Brain pericyte (primary cell): ENCODE results near the gene TTC21A.
"Not testable (repeated sequence)": the region's sequence is repeated elsewhere in the genome, so short reads cannot be mapped to it uniquely, and the experiment has no call there.

Experiments used
- DNase-seq: peaks from one replicate; pipeline ENCODE4 v3.0.0-alpha.2; 2012; ENCODE audit warnings: low read depth, low spot score

TTC21A gene, protein sequence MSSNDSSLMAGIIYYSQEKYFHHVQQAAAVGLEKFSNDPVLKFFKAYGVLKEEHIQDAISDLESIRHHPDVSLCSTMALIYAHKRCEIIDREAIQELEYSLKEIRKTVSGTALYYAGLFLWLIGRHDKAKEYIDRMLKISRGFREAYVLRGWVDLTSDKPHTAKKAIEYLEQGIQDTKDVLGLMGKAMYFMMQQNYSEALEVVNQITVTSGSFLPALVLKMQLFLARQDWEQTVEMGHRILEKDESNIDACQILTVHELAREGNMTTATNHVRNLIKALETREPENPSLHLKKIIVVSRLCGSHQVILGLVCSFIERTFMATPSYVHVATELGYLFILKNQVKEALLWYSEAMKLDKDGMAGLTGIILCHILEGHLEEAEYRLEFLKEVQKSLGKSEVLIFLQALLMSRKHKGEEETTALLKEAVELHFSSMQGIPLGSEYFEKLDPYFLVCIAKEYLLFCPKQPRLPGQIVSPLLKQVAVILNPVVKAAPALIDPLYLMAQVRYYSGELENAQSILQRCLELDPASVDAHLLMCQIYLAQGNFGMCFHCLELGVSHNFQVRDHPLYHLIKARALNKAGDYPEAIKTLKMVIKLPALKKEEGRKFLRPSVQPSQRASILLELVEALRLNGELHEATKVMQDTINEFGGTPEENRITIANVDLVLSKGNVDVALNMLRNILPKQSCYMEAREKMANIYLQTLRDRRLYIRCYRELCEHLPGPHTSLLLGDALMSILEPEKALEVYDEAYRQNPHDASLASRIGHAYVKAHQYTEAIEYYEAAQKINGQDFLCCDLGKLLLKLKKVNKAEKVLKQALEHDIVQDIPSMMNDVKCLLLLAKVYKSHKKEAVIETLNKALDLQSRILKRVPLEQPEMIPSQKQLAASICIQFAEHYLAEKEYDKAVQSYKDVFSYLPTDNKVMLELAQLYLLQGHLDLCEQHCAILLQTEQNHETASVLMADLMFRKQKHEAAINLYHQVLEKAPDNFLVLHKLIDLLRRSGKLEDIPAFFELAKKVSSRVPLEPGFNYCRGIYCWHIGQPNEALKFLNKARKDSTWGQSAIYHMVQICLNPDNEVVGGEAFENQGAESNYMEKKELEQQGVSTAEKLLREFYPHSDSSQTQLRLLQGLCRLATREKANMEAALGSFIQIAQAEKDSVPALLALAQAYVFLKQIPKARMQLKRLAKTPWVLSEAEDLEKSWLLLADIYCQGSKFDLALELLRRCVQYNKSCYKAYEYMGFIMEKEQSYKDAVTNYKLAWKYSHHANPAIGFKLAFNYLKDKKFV (N-terminal part only)

DNA sequence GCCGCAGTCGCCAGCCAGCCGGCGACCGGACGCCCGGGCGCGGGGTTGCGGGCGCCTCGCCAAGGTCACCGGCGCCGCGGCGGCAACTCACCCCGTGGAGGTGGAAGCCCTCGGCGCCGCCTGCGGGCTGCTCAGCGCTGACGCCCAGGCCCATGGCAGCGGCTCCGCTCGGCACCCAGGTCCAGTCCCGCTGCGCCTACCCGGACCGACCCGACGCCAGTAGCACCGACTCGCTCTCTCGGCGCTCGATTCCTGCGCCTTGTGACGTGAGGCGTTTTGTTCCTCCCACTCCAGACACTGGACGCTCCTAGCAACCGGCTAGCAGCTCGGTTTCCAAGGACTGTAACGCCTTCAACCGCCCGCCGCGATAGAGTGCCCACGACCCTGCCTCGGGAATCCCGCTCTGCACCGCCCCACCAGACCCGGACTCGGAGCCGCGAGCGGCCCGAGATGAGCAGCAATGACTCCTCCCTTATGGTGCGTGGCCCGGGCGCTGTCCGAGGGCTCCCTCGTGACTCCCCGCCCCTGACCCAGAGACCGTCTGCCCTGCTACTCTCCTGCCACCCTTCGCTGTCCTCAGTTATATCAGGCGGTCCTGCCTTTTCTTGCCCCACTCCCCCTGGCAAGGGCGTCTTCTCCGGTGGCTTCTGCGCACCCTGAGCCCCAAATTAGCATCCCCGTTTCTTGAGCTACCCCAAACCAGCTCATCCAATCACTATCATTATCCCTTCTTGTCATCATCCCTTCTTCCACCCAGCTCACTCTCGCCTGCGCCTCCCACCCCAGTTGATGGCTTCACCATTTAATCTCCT, at the start of gene TTC21A, which contains the start of gene GORASP1:
Gene TTC21A (plus strand): TSS at position 293 of the 812 bp plus-strand sequence. CDS start 158 bp downstream, at position 451.
Gene GORASP1 (minus strand): TSS at position 240 of the 812 bp plus-strand sequence. CDS start 86 bp downstream, at position 154.
- DNase-seq, result peak; percentile 54

DNA sequence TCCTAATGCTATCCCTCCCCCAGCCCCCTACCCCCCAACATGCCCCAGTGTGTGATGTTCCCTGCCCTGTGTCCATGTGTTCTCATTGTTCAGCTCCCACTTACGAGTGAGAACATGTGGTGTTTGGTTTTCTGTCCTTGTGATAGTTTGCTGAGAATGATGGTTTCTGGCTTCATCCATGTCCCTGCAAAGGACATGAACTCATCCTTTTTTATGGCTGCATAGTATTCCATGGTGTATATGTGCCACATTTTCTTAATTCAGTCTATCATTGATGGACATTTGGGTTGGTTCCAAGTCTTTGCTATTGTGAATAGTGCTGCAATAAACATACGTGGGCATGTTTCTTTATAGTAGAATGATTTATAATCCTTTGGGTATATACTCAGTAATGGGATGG, 46.3 kb upstream of the TTC21A start:
- not testable (repeated sequence) for DNase-seq

DNA sequence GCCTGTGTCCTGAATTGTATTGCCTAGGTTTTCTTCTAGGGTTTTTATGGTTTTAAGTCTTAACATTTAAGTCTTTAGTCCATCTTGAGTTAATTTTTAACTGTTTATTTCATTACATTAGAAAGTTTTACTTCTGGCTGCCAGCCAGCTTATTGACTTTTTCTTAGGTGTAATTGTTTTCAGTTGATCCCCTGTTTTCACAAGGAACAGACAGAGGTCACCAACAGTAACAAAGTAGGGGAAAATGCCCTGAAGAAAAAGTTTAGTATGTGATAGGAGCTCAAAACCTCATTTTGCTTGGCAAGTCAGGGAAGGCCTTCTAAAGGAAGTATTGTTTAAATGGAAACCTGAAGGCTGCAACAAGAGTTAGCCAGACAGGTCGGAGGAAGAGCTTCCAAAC, 45.3 kb upstream of the TTC21A start:
- DNase-seq, result no peak

DNA sequence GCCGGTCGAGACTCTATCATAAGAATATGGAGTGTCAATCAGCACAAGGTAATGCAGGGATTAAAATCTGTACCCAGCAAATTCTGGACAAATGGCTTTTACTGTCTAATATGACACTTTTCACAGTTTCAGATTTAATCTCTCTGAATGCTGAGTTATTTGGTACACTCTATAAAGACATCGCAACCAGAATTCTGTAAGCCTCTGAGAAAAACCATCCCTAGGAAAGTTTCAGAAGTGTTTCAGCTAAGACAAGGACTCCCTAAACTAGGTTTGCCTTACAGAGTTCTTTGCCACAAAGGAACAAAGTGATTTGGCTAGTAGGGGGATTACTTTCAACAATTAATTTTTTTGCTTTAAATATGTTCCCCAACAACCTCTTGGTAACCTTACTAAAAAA, 44.3 kb upstream of the TTC21A start:
- no peak for DNase-seq

DNA sequence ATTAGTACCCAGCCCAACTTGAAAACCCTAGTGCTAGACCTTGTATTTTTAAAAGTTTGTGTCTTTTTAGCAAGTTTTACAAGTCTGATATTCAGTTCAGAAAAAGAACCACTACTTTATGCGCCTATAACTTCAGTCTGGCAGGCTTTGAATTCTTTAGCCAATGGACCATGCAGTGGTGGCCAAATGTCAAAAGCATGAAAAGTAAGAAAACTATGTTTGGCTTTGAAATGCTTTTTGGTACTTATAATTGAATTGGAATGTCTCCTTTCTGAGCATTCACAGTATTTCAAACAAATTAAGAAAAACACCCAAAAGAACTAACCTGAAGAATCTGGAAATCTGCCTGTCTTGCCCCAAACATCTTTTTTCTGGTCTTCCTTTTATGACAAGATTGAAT, 42.8 kb upstream of the TTC21A start:
- no peak for DNase-seq

DNA sequence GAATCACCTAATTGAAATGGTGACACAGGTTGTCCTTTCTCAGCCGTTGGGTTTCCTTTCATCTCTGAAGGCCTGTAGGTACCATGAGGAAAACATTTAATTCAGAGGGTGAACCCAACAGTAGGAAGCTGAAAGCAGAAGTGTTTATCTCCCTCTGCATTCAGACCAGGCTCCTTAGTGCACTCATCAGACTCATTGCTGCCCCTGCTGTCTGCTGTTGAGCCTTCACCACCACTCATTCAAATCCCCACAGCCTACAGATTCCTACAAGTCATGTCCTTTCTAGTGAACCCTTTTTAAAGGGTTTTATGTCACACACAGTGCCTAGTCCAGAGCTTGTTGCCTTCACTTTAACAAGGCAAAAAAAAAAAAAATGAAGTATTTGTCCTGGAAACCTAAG, 42.3 kb upstream of the TTC21A start:
- no peak for DNase-seq

DNA sequence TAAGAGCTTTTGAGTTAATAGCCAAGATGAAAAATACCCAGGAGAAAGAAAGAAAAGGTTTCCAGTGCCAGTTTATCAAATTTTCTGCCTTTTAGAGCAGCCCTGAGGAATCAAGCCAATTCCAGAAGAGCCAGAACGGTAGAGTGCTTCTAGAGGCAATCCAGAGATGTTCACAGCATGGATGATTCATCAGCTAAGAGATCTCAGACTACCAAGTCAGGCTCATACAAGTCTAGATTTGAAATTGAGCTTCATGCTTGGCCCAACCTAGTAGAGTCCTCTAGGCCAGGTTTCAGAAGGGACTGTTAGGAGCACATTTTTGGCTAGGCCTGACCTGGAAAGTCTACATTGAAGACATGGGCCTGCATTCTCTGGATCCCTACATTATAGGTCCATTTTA, 40.2 kb upstream of the TTC21A start:
- DNase-seq, result no peak

DNA sequence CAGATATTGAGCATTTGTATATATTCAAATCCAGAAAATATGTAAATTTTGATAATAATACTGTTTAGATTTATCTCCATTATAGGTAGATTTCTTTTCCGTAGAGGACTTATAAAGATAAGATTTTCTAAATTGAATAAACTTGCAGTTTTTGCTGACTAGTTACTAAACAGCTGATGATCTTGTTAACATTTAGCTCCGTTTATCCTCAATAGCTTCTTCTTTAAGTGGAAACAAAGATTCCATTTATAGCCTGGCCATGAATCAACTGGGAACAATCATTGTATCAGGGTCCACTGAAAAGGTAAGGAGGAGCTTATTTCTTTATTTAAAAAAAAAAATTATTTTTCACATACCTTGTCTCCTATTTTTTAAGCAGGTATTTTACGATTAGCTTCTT, 38.9 kb upstream of the TTC21A start:
- no peak for DNase-seq

DNA sequence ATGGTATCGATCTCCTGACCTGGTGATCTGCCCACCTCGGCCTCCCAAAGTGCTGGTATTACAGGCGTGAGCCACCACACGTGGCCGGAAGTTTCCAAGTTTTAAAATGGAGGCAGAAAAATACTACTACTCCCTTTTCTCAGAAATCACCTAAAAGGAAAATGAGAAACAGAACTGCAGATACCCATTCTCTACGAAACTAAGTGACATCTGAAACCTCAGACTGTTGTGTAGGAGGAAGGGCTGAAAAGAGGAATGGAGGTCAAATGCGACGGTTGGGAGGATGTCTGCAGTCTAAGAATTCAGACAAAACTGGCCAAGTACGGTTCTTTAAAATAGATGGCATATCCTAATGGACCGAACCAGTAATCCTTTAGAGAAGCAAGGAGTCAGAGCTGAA, 31.6 kb upstream of the TTC21A start:
- no peak for DNase-seq

DNA sequence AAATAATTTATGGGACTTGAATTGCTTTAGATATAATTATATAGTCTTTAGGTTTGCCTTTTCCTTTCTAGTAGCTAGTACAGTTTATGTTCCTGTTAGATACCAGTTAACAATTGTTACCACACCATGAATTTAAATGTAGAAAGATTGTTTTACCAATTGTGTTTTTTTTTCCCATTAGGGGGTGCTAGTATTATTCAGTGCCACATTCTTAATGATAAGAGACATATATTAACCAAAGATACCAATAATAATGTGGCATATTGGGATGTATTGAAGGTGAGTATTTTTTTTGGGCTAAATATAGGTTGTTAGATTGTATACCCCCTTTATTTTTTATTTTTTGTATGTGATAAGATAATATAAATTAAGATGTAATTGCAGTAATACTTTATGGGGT, 27.9 kb upstream of the TTC21A start:
- DNase-seq, result no peak

DNA sequence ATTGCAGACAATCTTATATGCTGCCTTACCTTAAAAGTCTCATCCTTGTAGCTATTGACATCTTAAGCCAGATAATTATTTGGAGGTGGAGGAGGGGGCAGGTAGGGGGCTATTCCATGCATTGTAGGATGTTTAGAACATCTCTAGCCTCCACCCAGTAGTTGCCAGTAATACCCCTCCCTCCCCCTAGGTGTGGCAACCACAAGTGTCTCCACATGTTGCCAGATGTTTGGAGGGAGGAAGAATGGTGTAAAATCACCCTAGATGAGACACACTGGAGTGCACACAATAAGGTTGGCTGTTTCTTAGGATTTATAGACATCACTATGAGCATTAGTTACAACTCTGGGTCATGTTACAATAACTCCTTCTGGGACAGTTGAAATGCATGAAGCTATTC, 27.5 kb upstream of the TTC21A start:
- DNase-seq, result no peak

DNA sequence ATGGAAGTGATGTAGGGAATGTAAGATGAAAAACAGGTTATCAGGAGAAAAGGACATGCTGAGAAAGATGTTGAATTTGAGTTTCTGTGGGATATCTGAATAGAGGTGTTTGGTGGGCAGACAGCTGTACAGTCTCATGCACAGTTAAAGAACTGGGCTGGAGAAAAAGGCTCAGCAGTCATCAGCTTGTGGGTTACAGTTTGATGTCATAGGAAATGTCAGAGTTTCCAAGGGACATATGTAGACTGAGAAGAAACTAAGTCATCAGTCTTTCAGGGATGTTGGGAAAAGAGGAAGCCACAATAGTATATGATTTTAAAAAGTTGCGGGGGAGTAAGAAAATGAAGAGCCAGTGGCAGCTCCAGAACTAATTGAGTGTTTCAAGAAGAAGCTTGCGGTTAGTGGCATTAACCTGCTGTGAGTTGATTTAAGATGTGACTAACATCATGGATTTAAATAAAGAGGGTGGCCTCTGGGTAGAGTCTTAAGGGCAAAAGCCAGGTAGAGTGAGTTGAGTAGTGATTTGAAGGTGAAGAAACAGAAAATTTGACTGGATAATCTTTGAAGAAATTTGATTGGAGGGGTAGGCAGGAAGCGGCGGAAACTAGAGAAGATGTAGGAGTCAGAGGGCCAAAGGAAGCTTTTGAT, 24.7 kb upstream of the TTC21A start:
- no peak for DNase-seq

DNA sequence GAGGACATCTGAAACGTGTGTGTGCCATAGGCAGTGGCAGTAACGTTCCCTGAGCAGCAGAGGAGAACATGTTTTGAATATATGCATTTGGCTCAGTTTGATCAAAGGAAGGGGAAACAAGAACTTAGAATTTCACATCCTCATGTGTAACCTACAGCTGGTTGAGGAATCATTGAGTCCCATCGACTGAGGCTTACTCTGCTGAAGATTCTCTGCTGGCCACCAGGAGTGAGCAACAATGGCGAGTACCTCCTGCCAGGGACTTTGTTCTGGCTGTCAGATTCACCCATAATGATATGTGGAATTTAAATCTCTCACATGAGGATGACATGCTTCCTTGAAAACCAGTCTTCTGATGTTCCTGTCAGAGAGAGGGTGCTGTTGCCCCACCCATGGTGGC, 21.3 kb upstream of the TTC21A start:
- DNase-seq, result no peak

DNA sequence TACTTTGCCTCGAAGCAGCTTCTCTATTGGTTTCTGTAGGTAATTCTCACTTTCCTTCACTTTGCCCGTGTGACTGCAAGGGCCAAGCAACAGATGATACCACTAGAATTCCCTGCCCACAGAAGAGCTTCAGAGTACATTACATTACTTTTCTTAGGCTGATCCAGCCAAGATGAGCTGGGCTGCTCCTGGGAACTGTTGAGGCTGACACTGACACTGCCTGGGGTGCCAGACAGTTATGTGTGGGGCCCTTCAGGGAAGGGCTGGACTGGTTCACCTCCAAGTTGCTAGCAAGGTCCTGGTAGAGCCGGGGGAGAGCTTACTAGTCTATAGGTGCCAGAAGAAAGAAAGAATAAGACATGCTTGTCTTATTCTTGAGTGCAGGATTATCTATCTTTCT, 19.0 kb upstream of the TTC21A start:
- no peak for DNase-seq

DNA sequence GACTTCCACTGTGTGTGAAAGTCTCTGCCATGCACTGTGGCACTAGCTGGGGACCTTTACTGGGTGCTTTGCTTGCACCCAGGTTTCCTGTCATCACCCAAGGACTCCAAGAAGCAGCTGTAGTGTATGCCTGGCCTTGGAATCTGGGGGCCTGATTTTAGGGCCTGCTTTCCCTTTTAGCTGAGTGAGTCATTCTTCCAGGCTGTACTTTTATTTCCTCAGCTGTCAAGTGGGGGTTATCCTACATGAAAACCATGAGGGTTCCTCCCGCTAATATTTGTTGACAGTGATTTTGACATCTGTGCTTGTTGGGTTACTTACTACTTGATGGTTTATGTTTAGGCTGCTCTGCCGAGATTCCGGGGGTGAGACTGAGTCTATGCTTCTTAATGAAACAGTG, 18.6 kb upstream of the TTC21A start:
- no peak for DNase-seq

DNA sequence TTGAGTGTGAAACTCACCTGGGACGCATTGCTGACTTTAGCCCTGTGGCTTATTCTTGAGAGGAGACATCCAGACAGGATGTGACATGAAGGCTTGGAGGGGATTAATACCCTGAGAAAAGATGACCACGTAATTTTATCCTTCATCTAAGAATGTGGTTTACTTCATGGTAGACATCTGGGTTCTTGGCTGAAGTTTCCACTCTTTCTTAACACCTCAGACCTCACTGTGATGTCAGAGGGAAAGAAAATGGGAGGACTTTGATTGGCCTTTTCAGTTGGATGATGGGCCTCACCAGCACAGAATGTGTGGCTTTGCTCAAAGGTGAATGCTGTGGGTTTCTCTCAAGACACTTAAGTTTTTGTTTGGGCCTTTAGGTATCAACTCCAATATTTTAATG, 16.6 kb upstream of the TTC21A start:
- no peak for DNase-seq

DNA sequence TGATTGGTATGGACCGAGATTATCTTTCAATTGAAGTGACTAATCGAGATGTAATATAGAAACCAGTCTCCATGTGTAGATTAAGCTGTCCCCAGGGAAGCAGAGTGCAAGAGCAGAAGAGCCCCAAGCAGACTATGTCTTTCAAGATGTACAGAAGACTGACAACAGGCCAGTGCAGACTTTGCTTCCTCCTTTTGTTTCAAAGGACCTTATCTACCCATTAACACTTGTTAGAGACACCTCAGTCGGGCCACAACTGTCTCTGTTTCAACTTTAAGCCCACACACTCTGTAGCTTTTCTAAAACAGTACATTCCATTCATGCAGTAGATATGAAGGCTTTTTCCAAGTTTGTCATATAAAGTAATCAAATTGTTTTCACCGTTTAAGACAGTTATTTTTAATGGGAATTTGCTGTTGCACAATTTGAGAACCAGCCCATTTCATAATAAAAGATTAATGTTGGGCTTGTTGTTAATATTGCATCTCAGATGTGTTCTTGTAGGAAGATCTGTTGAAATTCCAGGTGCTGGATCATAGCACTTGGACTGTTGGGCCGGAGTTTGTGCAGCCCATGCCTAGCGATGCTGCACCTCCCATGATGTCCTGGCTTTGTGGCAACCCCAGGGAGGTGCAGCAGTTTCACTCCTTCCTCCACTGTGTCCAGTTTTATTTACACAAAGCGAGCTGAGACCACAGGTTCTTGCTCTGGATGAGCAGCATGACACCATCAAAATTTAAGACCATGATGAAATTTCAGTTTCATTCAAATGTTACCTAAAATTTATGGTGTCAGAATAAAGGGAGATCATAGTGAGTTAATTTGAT, 12.4 kb upstream of the TTC21A start:
- no peak for DNase-seq

DNA sequence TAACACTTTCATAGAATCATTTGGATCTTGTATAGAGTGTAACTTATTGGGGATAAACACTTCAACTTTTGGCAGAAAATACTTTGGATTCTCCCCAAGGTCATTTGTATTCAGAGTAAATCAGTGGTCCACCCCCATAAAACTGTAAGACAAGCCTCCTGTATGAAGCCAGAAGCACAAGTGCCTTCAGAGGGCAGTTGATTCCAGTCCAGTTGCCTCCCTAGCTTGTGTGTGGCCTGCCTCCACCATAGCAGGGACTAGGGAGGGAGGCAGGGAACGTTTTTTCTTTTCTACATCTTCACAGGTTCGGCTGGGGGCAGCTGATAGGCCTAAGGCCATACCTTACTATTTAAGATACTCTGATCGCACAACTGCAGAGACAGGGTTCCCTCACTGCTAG, 11.7 kb upstream of the TTC21A start:
- no peak for DNase-seq

DNA sequence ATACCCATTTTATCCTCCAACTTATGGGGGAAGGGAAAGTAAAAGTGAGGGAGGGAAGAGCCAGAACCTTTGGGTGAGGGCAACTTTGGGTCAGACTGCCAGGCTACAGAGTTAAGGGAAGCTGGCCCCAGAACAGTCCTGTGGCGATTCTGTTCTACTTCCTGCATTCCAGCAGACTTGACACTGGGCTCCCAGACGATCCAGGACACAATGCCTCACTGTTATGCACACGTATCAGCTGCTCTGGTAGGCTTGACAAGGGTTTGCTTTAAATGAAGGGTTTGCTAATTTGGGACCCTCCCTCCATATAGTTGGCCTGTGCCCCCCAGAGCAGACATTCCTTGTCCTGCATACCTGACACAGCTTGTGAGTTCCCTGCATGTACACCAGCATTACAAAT, 10.7 kb upstream of the TTC21A start:
- no peak for DNase-seq
